Natural killer cell treated with Interleukin-12 subunit alpha and Interleukin-12 subunit beta and Interleukin-15 and Interleukin-18, amount 100 ng/mL, for 72 hours (primary cell): Measurements from ENCODE around the gene RHOF. TPM values are rescaled to one million over a fixed set of nuclear protein-coding genes. Genes with fewer than 3 reads are reported as not detected.

Experiments
- ATAC-seq, 2 donors: fragments of 150-1000 bp; cut with Tn5 transposase in 1 of 2; sonication (Bioruptor Pico), chemical (Tn5 transposase) in 1 of 2; 2 replicates each; pipeline ENCODE4 v1.10.0; 2021
- DNase-seq: peaks from one replicate; pipeline ENCODE4 v3.0.0; 2022; ENCODE audit warnings: low spot score
- H3K27ac Mint-ChIP-seq, 2 donors: 1 replicate in 1 of 2; 2 replicates in 1 of 2; pipeline ENCODE4 v1.8.0; 2022; ENCODE audit warnings: mixed read lengths in 2 of 2, mild to moderate bottlenecking in 1 of 2, moderate library complexity in 1 of 2
- H3K27me3 Mint-ChIP-seq, 2 donors: 1 replicate in 1 of 2; 2 replicates in 1 of 2; pipeline ENCODE4 v1.8.0; 2022; ENCODE audit warnings: mixed read lengths in 2 of 2
- H3K36me3 Mint-ChIP-seq: one replicate; pipeline ENCODE4 v1.8.0; 2022; ENCODE audit warnings: mixed read lengths
- H3K4me1 Mint-ChIP-seq, 2 donors: 1 replicate in 1 of 2; 2 replicates in 1 of 2; pipeline ENCODE4 v1.8.0; 2022; ENCODE audit warnings: low read depth in 2 of 2, mixed read lengths in 2 of 2, mild to moderate bottlenecking in 1 of 2
- H3K4me3 Mint-ChIP-seq: one replicate; pipeline ENCODE4 v1.8.0; 2022; ENCODE audit warnings: mixed read lengths
- H3K9me3 Mint-ChIP-seq: 2 replicates; pipeline ENCODE4 v1.8.0; 2022; ENCODE audit warnings: mixed read lengths
- total RNA-seq, 2 donors: library from RNA; stranded (reverse); gene quantifications; one replicate each; pipeline ENCODE4 v1.2.3, GENCODE V29; 2022

Gene RHOF
- total RNA-seq, 2 donors from 2014 or later = 76.1 to 78.0 TPM

GRCh38 chr12:121787063-121788025, 6.1 kb downstream of the RHOF start:
- ATAC-seq = no peak

GRCh38 chr12:121786440-121786825, 7.1 kb downstream of the RHOF start:
- Mint-ChIP-seq H3K27ac (peak overlapping the region; percentile 95 to 99), H3K9me3 (no peaks in the 10 kb centered on the region), H3K27me3 (no peaks in the 10 kb centered on the region), H3K36me3 (peaks cover 5% of the 10 kb centered on the region), H3K4me3 (peak overlapping the region; percentile 70), H3K4me1 (peaks cover 81% of the 10 kb centered on the region in 2 donors)
- no peak for ATAC-seq
- DNase-seq = no peak

More at GRCh38 chr12:121787063-121788025, 6.1 kb downstream of the RHOF start:
- no peaks in the 10 kb centered on the region for H3K27me3 Mint-ChIP-seq
- H3K9me3 Mint-ChIP-seq = no peaks in the 10 kb centered on the region
- H3K27ac Mint-ChIP-seq = peak overlapping the region; percentile 95 to 99
- H3K4me1 Mint-ChIP-seq = peaks cover 78 to 82% of the 10 kb centered on the region in 2 donors
- peaks cover 5% of the 10 kb centered on the region for H3K36me3 Mint-ChIP-seq
- peak overlapping the region; percentile 70 for H3K4me3 Mint-ChIP-seq
- DNase-seq = no peak

GRCh38 chr12:121784460-121784859, 9.0 kb downstream of the RHOF start:
- Mint-ChIP-seq H3K4me3 (peak overlapping the region; percentile 66), H3K4me1 (peaks cover 64% of the 10 kb centered on the region in 2 donors), H3K27ac (peak overlapping the region; percentile 95 to 97), H3K36me3 (peaks cover 5% of the 10 kb centered on the region), H3K27me3 (no peaks in the 10 kb centered on the region), H3K9me3 (no peaks in the 10 kb centered on the region)
- DNase-seq (no peak), ATAC-seq (no peak)

GRCh38 chr12:121783766-121784165, 9.7 kb downstream of the RHOF start:
- Mint-ChIP-seq H3K4me1 (peaks cover 57% of the 10 kb centered on the region in 2 donors), H3K36me3 (peaks cover 5% of the 10 kb centered on the region), H3K27ac (peak overlapping the region; percentile 95 to 97), H3K9me3 (no peaks in the 10 kb centered on the region), H3K27me3 (no peaks in the 10 kb centered on the region), H3K4me3 (peak overlapping the region; percentile 70)
- no peak for ATAC-seq
- no peak for DNase-seq

- H3K36me3 Mint-ChIP-seq = peaks cover 5% of the 10 kb centered on the region
- peak; percentile 90 for DNase-seq
- no peaks in the 10 kb centered on the region for H3K27me3 Mint-ChIP-seq
- peak overlapping the region; percentile 95 to 97 for H3K27ac Mint-ChIP-seq
- peak overlapping the region; percentile 86 for H3K4me3 Mint-ChIP-seq
- H3K4me1 Mint-ChIP-seq = peaks cover 47 to 49% of the 10 kb centered on the region in 2 donors
- no peaks in the 10 kb centered on the region for H3K9me3 Mint-ChIP-seq
- ATAC-seq = peak; percentile 88 to 89
Observed at GRCh38 chr12:121781998-121782979, 11.2 kb downstream of the RHOF start.

- no peaks in the 10 kb centered on the region for H3K27me3 Mint-ChIP-seq
- no peaks in the 10 kb centered on the region for H3K9me3 Mint-ChIP-seq
- peaks cover 39 to 42% of the 10 kb centered on the region in 2 donors for H3K4me1 Mint-ChIP-seq
- H3K4me3 Mint-ChIP-seq = peak overlapping the region; percentile 86
- DNase-seq (no peak), ATAC-seq (peak; percentile 1 to 33)
- H3K27ac Mint-ChIP-seq = peak overlapping the region; percentile 95 to 97
- peaks cover 5% of the 10 kb centered on the region for H3K36me3 Mint-ChIP-seq
Observed at GRCh38 chr12:121781484-121781997, 11.9 kb downstream of the RHOF start.

GRCh38 chr12:121780429-121780828, 13.1 kb downstream of the RHOF start:
- Mint-ChIP-seq H3K27me3 (no peaks in the 10 kb centered on the region), H3K4me1 (peaks cover 31 to 34% of the 10 kb centered on the region in 2 donors), H3K36me3 (peaks cover 5% of the 10 kb centered on the region), H3K9me3 (no peaks in the 10 kb centered on the region), H3K4me3 (no peak overlapping the region), H3K27ac (peak overlapping the region; percentile 95 to 97)
- ATAC-seq = no peak
- DNase-seq = no peak

GRCh38 chr12:121779422-121779895, 14.0 kb downstream of the RHOF start:
- H3K27ac Mint-ChIP-seq = peak overlapping the region; percentile 68 to 95
- ATAC-seq = no peak
- no peak for DNase-seq
- H3K36me3 Mint-ChIP-seq = peaks cover 5% of the 10 kb centered on the region
- H3K27me3 Mint-ChIP-seq = no peaks in the 10 kb centered on the region
- H3K4me3 Mint-ChIP-seq = no peak overlapping the region
- H3K9me3 Mint-ChIP-seq = no peaks in the 10 kb centered on the region
- peaks cover 25 to 27% of the 10 kb centered on the region in 2 donors for H3K4me1 Mint-ChIP-seq

- peaks cover 19 to 20% of the 10 kb centered on the region in 2 donors for H3K4me1 Mint-ChIP-seq
- ATAC-seq (no peak), DNase-seq (no peak)
- H3K27ac Mint-ChIP-seq = peak overlapping the region; percentile 68 to 95
- no peak overlapping the region for H3K4me3 Mint-ChIP-seq
- H3K36me3 Mint-ChIP-seq = peaks cover 2% of the 10 kb centered on the region
- no peaks in the 10 kb centered on the region for H3K9me3 Mint-ChIP-seq
- no peaks in the 10 kb centered on the region for H3K27me3 Mint-ChIP-seq
Observed at GRCh38 chr12:121778567-121779421, 14.7 kb downstream of the RHOF start.

GRCh38 chr12:121776190-121777098, 17.0 kb downstream of the RHOF start:
- peak; percentile 87 for DNase-seq
- Mint-ChIP-seq H3K27ac (peak overlapping the region in 1 of 2 donors; percentile 75), H3K36me3 (no peaks in the 10 kb centered on the region), H3K4me3 (no peak overlapping the region), H3K4me1 (peaks cover 0 to 5% of the 10 kb centered on the region in 2 donors), H3K27me3 (no peaks in the 10 kb centered on the region), H3K9me3 (no peaks in the 10 kb centered on the region)
- peak; percentile 79 to 81 for ATAC-seq

GRCh38 chr12:121775501-121775900, 18.0 kb downstream of the RHOF start:
- no peaks in the 10 kb centered on the region for H3K27me3 Mint-ChIP-seq
- H3K27ac Mint-ChIP-seq = no peak overlapping the region
- no peaks in the 10 kb centered on the region for H3K36me3 Mint-ChIP-seq
- H3K9me3 Mint-ChIP-seq = no peaks in the 10 kb centered on the region
- peaks cover 0 to 4% of the 10 kb centered on the region in 2 donors for H3K4me1 Mint-ChIP-seq
- DNase-seq = no peak
- H3K4me3 Mint-ChIP-seq = no peak overlapping the region
- no peak for ATAC-seq
